Body of pancreas (tissue), 4 donors: Measurements from ENCODE around the gene NUDT15. TPM values are rescaled to one million over a fixed set of nuclear protein-coding genes. Genes with fewer than 3 reads are reported as not detected.

Experiments
- ATAC-seq: fragments of 150-250 bp; one replicate; pipeline ENCODE4 v1.9.1; 2016
- DNase-seq, 4 donors: peaks; one replicate each; pipeline ENCODE4 v3.0.0-alpha.2; 2019
- H3K27ac ChIP-seq, 4 donors: fragments of 200-600 bp; sonication (generic); 1 replicate in 3 of 4; 2 replicates in 1 of 4; pipeline versions ENCODE4 v1.5.1 to v1.6.1; 2016 to 2019; ENCODE audit warnings: mild to moderate bottlenecking in 1 of 4, mixed read lengths in 1 of 4, moderate library complexity in 1 of 4
- H3K27me3 ChIP-seq, 2 donors: fragments of 200-600 bp; sonication (generic); one replicate each; pipeline ENCODE4 v1.6.0; 2016; ENCODE audit warnings: mild to moderate bottlenecking in 1 of 2
- H3K36me3 ChIP-seq, 2 donors: fragments of 200-600 bp; sonication (generic); replicated peaks in 1 of 2; 2 replicates each; pipeline ENCODE4 v1.5.1; 2016; ENCODE audit warnings: low read depth in 2 of 2; ENCODE audit not compliant: insufficient read depth in 1 of 2
- H3K4me1 ChIP-seq: fragments of 200-600 bp; sonication (generic); one replicate; pipeline ENCODE4 v1.6.0; 2016
- H3K4me3 ChIP-seq, 2 donors: fragments of 200-600 bp; sonication (generic); 1 replicate in 1 of 2; 2 replicates in 1 of 2; pipeline ENCODE4 v1.5.1; 2016 to 2019
- H3K9me3 ChIP-seq, 3 donors: fragments of 200-600 bp; sonication (generic); 1 replicate in 2 of 3; 2 replicates in 1 of 3; pipeline ENCODE4 v1.5.1; 2016
- POLR2A ChIP-seq, 3 donors: fragments of 450-650 bp; IDR thresholded peaks; one replicate each; pipeline ENCODE4 v1.6.1; 2016; ENCODE audit warnings: antibody characterized with exemption in 3 of 3, mild to moderate bottlenecking in 2 of 3
- WGBS, 2 donors: methylation state at CpG; one replicate each; pipeline ENCODE4 v1.1.5; 2017; 5-methylcytosine and 5-hydroxymethylcytosine counted together
- intact Hi-C: fragments of 100-400 bp; cut with DNase I; formaldehyde crosslinking; loops from one replicate; pipeline ENCODE4 v1.15.1; 2023
- total RNA-seq, 2 donors: library from RNA; depleted of rRNA; stranded (reverse); fragments of >200 nt; gene quantifications; one replicate each; pipeline ENCODE4 v1.1.0, GENCODE V29; 2016
- TF ChIP-seq, protein P1 (sequence below), 7 experiments: fragments of 450-650 bp in 4 of 7; fragments of 200-600 bp in 3 of 7; sonication (generic) in 3 of 7; IDR thresholded peaks; one replicate each; pipeline ENCODE4 v1.5.1; 2016 to 2019; ENCODE audit warnings: antibody characterized with exemption in 7 of 7

The NUDT15 gene
- total RNA-seq, 2 donors from 2014 or later, result 4.2 to 4.9 TPM

DNA sequence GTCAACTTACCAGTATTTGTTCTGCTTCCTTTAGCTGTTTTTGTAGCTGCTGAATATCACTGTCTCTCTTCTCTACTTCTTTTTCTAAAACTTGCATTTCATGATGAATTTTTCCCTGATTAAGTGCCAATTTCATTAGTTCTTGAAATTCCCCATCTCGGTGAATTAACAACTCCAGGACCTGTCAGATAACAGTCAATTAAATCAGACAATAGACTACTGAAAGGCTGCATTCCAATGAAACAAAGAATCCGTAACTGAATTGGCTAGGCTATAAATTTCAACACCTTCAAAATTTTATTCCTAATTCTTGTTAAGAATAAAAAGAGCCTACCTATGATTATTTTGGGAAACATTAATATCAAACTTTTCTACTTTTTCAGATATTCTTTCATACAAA is 48.7 kb downstream of the NUDT15 start:
- no peak for DNase-seq
- WGBS, 2 donors, result 68% methylated on average over 2 of the region's 2 CpGs
- intact Hi-C loops, result no loop called here
- peaks cover 7% of the 10 kb centered on the region for H3K4me1 ChIP-seq
- no peak overlapping the region for H3K27ac ChIP-seq
- H3K27me3 ChIP-seq, result no peaks in the 10 kb centered on the region
- no peaks in the 10 kb centered on the region for H3K9me3 ChIP-seq
- peaks cover 0 to 8% of the 10 kb centered on the region in 2 donors for H3K36me3 ChIP-seq
- no peak for ATAC-seq
- no peak overlapping the region for H3K4me3 ChIP-seq
- TF ChIP-seq, protein P1, sequence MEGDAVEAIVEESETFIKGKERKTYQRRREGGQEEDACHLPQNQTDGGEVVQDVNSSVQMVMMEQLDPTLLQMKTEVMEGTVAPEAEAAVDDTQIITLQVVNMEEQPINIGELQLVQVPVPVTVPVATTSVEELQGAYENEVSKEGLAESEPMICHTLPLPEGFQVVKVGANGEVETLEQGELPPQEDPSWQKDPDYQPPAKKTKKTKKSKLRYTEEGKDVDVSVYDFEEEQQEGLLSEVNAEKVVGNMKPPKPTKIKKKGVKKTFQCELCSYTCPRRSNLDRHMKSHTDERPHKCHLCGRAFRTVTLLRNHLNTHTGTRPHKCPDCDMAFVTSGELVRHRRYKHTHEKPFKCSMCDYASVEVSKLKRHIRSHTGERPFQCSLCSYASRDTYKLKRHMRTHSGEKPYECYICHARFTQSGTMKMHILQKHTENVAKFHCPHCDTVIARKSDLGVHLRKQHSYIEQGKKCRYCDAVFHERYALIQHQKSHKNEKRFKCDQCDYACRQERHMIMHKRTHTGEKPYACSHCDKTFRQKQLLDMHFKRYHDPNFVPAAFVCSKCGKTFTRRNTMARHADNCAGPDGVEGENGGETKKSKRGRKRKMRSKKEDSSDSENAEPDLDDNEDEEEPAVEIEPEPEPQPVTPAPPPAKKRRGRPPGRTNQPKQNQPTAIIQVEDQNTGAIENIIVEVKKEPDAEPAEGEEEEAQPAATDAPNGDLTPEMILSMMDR (IDR thresholded peaks at IDR 0.05), result no peak
- TF ChIP-seq POLR2A (IDR thresholded peaks at IDR 0.05), result no peak

GRCh38 chr13:48093588-48093987 is 56.1 kb downstream of the NUDT15 start:
- Histone ChIP-seq H3K9me3 (no peaks in the 10 kb centered on the region), H3K27me3 (no peaks in the 10 kb centered on the region), H3K27ac (no peak overlapping the region), H3K4me3 (no peak overlapping the region), H3K4me1 (peaks cover 37% of the 10 kb centered on the region), H3K36me3 (no peaks in the 10 kb centered on the region)
- DNase-seq (no peak), ATAC-seq (no peak)
- intact Hi-C loops, result no loop called here
- WGBS, 2 donors, result 68 to 70% methylated on average over 9 of the region's 9 CpGs
- TF ChIP-seq, protein P1 (IDR thresholded peaks at IDR 0.05), result no peak
- no peak for TF ChIP-seq POLR2A (IDR thresholded peaks at IDR 0.05)

GRCh38 chr13:48094404-48094780 is 56.9 kb downstream of the NUDT15 start:
- 0% methylated on average over 12 to 14 of the region's 14 CpGs for WGBS, 2 donors
- intact Hi-C loops, result no loop called here
- TF ChIP-seq, protein P1 (IDR thresholded peaks at IDR 0.05), result no peak
- Histone ChIP-seq H3K4me3 (peak overlapping the region; percentile 98 to 99), H3K4me1 (peaks cover 37% of the 10 kb centered on the region), H3K36me3 (no peaks in the 10 kb centered on the region), H3K27me3 (no peaks in the 10 kb centered on the region), H3K9me3 (no peaks in the 10 kb centered on the region), H3K27ac (peak overlapping the region in 3 of 4 donors; percentile 70 to 79 (median 79))
- ATAC-seq (no peak), DNase-seq (no peak)

DNA sequence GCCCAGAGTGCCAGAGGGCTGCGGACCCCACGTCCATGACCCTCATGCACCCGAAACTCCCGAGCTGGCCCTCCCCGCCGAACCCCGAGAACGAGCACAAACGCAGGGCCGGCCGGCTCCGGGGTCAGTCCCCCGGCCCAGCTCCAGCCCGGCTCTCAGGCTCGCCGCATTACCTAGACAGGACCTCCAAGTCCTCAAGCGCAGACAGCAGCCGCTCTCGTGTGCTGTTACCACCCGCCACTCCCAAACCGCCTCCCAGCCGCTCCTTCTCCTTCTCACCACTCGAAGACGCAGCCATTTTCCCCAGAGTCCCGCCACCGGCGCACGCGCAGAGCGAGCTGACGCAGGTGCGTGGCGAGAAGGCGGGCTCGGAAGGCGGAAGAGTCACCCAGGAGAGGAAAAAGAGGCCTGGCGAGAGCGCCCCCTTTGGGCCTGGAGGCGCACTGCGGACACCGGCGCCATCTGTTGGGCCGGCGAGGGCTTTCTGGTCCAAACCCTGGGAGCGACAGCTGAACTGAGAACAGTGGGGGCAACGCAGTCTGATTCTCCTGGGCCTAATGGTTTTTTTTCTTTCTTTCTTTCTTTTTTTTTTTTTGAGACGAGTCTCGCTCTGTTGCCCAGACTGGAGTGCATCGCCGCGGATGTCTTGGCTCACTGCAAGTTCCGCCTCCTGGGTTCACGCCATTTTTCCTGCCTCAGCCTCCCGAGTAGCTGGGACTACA is 57.4 kb downstream of the NUDT15 start, which contains the start of gene MED4:
Gene MED4 (minus strand): TSS at position 324 of the 722 bp plus-strand sequence. CDS start 26 bp downstream, at position 298.
- Histone ChIP-seq H3K27ac (peak within 1 kb of the TSS in 3 of 4 donors; percentile 70 to 79 (median 79)), H3K9me3 (no peaks in the 10 kb centered on the region), H3K27me3 (no peaks in the 10 kb centered on the region), H3K36me3 (no peaks in the 10 kb centered on the region), H3K4me3 (peak within 1 kb of the TSS; percentile 98 to 99), H3K4me1 (peaks cover 37% of the 10 kb centered on the region)
- DNase-seq (peak; percentile 95), ATAC-seq (peak; percentile 100)
- TF ChIP-seq, protein P1 (IDR thresholded peaks at IDR 0.05), result peak; percentile 97 to 100 (median 99)
- peak; percentile 48 to 91 (median 89) for TF ChIP-seq POLR2A (IDR thresholded peaks at IDR 0.05)
- intact Hi-C loops, result no loop called here
- WGBS, 2 donors, result 10 to 17% methylated on average over 36 to 54 of the region's 54 CpGs

DNA sequence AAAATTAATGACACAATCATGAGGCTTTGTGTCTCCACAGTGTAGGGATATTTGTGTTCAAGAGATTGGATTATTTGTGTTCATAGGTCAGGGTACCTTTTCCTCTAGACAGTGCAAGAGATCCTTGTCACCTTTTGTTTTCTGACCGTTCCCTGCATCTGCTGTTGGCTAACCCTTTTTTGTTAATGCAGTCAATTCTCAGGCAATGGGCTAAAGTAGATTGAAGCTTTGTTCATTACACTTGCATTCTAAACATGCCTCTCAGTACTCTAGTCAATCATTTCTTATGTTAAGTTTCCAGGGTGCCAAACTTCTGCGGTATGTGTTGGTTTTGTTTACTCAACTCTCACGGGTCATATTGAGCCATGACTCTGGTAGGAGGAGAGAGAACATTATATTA is 59.1 kb downstream of the NUDT15 start:
- DNase-seq (no peak), ATAC-seq (no peak)
- no peaks in the 10 kb centered on the region for H3K36me3 ChIP-seq
- peaks cover 28% of the 10 kb centered on the region for H3K4me1 ChIP-seq
- peak overlapping the region in 2 of 4 donors; percentile 36 to 47 for H3K27ac ChIP-seq
- no peaks in the 10 kb centered on the region for H3K9me3 ChIP-seq
- intact Hi-C loops, result no loop called here
- no peaks in the 10 kb centered on the region for H3K27me3 ChIP-seq
- no peak for TF ChIP-seq POLR2A (IDR thresholded peaks at IDR 0.05)
- TF ChIP-seq, protein P1 (IDR thresholded peaks at IDR 0.05), result no peak
- WGBS, 2 donors, result 22 to 24% methylated on average over 3 of the region's 3 CpGs
- H3K4me3 ChIP-seq, result no peak overlapping the region
